Right cardiac atrium (tissue), 5 donors: ENCODE data around the gene GRPEL2. TPM values are rescaled to one million over a fixed set of nuclear protein-coding genes. Genes with fewer than 3 reads are reported as not detected.
A peak's percentile ranks its signal among the peaks of the same experiment; 100 is the strongest.

Source experiments
- ATAC-seq, 2 donors: fragments of 200-7000 bp; cut with Tn5 transposase; one replicate each; pipeline versions ENCODE4 v1.8.0 to v1.9.1; 2020; ENCODE audit warnings: moderate library complexity in 2 of 2, mild to moderate bottlenecking in 1 of 2
- DNase-seq, 3 donors: peaks; one replicate each; pipeline ENCODE4 v3.0.0-alpha.2; 2020
- H3K27ac ChIP-seq: one replicate; pipeline ENCODE4 v1.5.1; 2013; ENCODE audit warnings: mild to moderate bottlenecking, low read length, control low read depth, moderate library complexity
- H3K27me3 ChIP-seq: one replicate; pipeline ENCODE4 v1.6.1; 2013; ENCODE audit not compliant: control insufficient read depth, insufficient read depth
- H3K4me1 ChIP-seq: one replicate; pipeline ENCODE4 v1.6.1; 2013; ENCODE audit warnings: low read length; ENCODE audit not compliant: control insufficient read depth, insufficient read depth
- H3K4me3 ChIP-seq: one replicate; pipeline ENCODE4 v1.5.1; 2013; ENCODE audit warnings: low read length, control low read depth
- H3K9me3 ChIP-seq: one replicate; pipeline ENCODE4 v1.6.1; 2013; ENCODE audit warnings: low read length; ENCODE audit not compliant: control insufficient read depth
- WGBS: extraction: QIAGEN DNeasy Blood & Tissue Kit; methylation state at CpG from one replicate; pipeline ENCODE4 v1.1.7; 2013; 5-methylcytosine and 5-hydroxymethylcytosine counted together
- intact Hi-C, 4 donors: fragments of 100-400 bp; cut with DNase I; formaldehyde crosslinking; loops; one replicate each; pipeline versions ENCODE4 v1.11.0 to v1.14.0; 2022 to 2023
- polyA plus RNA-seq: library from polyadenylated mRNA; stranded (reverse); fragments of 200-250 nt; gene quantifications from one replicate; pipeline ENCODE4 v1.2.3, GENCODE V29; 2013
- total RNA-seq, 4 donors: library from RNA; stranded (reverse); fragmentation: NEBNext Ultra II Directional; extraction: Animal tissue kit (Norgen Biotek cat#: 25700); gene quantifications; one replicate each; pipeline ENCODE4 v1.2.1, GENCODE V29; 2021
- donor health status: healthy with polysubstance abuse.
- donor health status: DM: no; HTN: yes; CAD: no.
- donor health status: DM: no; HTN: no; CAD: no.
- donor health status: DM: no; HTN: yes; CAD: no; lungs with severe emphysema.
- donor health status: DM: yes; HTN: yes; CAD: no.

GRPEL2 gene
- total and polyA plus RNA-seq, 5 donors, result 4.8 to 11.3 (median 9.2) TPM

DNA sequence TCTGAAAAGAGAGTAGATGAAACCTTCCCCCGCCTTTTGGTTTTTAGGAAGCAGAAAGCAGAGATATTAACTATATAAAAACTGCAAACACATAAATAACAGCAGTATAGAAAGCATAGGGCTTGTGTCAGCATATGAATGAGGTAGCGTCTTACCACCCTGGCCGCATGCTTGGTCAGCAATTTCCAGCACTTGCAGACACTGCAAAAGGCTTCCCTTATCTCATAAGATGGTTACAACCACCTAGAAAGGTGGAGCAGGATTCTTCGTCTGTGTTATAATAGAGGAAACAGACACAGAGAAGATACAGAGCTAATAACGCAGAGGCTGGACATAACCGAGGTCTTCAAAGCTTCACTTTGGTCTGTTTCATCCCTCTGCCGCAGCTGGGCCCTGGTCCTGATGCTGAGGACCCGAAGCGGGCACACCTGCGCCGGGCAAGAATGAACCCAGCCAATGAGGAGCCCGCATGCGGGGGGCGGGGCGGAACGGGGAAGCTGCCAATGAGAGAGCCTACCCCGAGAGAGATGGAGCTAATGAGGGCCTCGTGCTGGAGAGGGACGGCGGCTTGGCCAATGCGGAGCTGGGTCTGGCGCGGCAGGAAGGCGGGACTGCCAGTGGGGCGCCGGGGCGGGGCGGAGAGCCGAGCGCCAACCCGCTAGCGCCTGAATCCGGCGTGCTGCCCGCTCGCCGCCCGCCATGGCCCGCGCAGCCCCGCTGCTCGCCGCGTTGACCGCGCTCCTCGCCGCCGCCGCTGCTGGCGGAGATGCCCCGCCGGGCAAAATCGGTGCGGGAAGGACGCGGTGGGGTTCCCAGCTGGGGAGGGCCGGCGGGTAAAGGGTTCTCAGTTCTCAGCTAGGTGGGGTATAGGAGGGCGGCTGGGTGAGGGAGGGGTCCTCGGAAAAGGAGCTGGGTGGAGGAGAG is 12.3 kb downstream of the GRPEL2 start, which contains the start of gene PCYOX1L:
TSS of gene PCYOX1L (plus strand) at position 677 of the 924 bp plus-strand sequence. CDS start at position 700, 23 bp downstream.
- no peaks in the 10 kb centered on the region for H3K4me1 ChIP-seq
- H3K4me3 ChIP-seq, result peak within 1 kb of the TSS; percentile 46
- peak; percentile 99 for ATAC-seq
- WGBS, result 2% methylated on average over 61 of the region's 61 CpGs
- no peaks in the 10 kb centered on the region for H3K27me3 ChIP-seq
- H3K27ac ChIP-seq, result peak within 1 kb of the TSS; percentile 44
- intact Hi-C loops, result no loop called here
- DNase-seq, result peak; percentile 97 to 99 (median 98)
- no peaks in the 10 kb centered on the region for H3K9me3 ChIP-seq

DNA sequence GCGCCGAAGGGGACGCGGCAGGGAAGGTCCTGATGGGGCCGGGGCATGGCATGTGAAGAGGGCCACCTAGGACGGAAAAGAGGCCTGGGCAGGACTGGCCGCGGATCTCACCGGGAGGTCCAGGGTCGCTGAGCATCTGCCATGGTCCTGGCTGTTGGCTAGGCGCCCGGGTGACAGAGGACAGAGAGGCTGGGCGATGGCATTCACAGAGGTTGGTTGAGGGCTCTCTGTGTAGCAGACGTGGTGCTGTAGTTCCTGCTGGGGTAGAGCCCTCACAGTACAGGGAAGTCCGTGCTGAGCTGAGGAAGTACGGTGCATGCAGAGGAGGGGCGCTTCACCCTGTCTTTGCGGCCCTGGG is 13.0 kb downstream of the GRPEL2 start:
- ATAC-seq (peak; percentile 55 to 66), DNase-seq (peak; percentile 53 to 82 (median 80))
- intact Hi-C loops, result no loop called here
- Histone ChIP-seq H3K4me1 (no peaks in the 10 kb centered on the region), H3K27me3 (no peaks in the 10 kb centered on the region), H3K27ac (peak overlapping the region; percentile 44), H3K4me3 (peak overlapping the region; percentile 46), H3K9me3 (no peaks in the 10 kb centered on the region)
- WGBS, result under 1% methylated on average over 18 of the region's 18 CpGs

DNA sequence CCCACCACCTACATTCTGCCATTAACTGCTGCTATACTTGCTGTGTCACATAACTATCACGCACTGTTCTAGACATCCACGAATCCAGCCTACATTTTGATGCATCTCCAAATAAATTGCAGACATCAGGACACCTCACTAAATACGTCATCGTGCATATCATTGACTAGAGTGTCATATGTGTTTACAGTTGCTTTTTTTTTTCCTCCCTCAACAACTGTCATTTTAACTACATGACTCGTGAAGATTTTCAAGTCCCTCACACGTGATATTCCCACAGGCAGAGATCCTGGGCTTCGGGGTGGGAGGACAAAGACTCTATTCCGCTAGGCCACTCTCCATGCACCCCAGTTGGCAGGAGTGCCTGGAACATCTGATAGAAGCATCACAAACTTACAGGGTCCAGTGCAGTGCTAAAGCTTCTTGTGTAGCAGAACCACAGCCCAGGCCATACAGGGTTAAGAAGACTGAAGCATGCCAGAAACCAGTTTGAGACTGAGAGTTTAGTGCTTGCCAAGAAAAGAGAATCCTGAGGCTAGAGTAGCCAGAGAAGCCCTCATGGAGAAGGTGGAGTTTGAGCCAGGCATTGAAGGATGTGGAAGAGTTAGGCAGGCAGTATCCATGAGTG is 13.7 kb downstream of the GRPEL2 start:
- no peaks in the 10 kb centered on the region for H3K4me1 ChIP-seq
- WGBS, result 67% methylated on average over 8 of the region's 8 CpGs
- no peak for ATAC-seq
- H3K27me3 ChIP-seq, result no peaks in the 10 kb centered on the region
- H3K27ac ChIP-seq, result no peak overlapping the region
- intact Hi-C loops, result no loop called here
- H3K9me3 ChIP-seq, result no peaks in the 10 kb centered on the region
- no peak overlapping the region for H3K4me3 ChIP-seq
- no peak for DNase-seq

DNA sequence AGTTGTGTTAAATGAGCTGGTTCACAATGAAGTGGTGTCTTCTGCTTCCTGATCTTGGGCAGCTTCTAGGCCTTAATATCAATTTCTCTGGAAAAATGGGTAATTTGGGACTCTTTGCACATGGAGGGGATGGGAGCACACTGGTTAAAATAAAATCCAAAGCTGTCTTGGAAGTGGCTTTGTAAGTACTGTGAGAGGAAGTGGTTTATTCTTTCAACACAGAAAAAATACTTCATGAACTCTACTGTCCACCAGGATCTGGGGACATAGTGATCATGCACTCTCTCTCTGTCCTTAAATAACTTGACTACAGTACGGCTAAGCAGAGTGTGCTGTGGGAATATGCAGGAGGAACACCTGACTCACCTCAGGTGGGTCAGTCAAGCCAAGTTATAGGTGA is 15.0 kb downstream of the GRPEL2 start:
- no peak overlapping the region for H3K27ac ChIP-seq
- H3K9me3 ChIP-seq, result no peaks in the 10 kb centered on the region
- H3K4me3 ChIP-seq, result no peak overlapping the region
- WGBS, result 86% methylated on average over 1 of the region's 1 CpG
- ATAC-seq (no peak), DNase-seq (no peak)
- no peaks in the 10 kb centered on the region for H3K27me3 ChIP-seq
- H3K4me1 ChIP-seq, result no peaks in the 10 kb centered on the region
- intact Hi-C loops, result loop anchor here in 2 of 4 donors (10.0 kb wide), 1 partner anchor 95 kb away; no protein-coding TSS in a partner anchor

DNA sequence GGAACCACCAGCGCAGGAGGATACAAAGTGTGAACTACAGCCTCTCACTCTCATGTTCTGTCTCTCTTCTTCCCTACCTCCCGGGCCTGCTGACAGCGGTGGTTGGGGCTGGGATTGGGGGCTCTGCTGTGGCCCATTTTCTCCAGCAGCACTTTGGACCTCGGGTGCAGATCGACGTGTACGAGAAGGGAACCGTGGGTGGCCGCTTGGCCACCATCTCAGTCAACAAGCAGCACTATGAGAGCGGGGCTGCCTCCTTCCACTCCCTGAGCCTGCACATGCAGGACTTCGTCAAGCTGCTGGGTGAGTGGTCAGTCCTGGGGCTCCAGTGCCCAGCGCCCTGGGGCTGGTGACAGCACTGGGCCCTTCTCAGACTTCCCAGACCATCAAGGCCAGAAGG is 17.2 kb downstream of the GRPEL2 start:
- Histone ChIP-seq H3K27me3 (no peaks in the 10 kb centered on the region), H3K4me1 (no peaks in the 10 kb centered on the region), H3K4me3 (no peak overlapping the region), H3K9me3 (no peaks in the 10 kb centered on the region), H3K27ac (no peak overlapping the region)
- ATAC-seq, result no peak
- 88% methylated on average over 12 of the region's 12 CpGs for WGBS
- intact Hi-C loops, result loop anchor here in 2 of 4 donors (10.0 kb wide), 1 partner anchor 98 kb away; no protein-coding TSS in a partner anchor
- DNase-seq, result no peak

DNA sequence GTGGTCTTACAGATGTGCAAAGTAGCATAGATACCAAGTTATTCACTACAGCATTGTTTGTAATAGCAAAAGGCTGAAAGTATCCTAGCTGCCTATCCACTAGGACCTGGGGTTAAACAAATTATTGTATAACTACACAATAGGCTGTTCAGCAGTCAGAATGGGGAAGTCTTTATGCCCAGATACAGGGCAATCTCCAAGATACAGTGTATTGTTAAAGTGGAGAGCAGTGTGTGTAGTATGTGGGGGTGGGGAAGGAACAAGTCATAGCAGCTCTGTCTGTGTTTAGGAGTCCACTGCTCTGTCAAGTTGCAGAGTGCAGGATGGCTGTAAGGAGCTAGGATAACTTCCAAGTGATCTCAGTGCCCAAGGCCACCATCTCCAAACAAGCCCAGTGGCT is 18.1 kb downstream of the GRPEL2 start:
- Histone ChIP-seq H3K27me3 (no peaks in the 10 kb centered on the region), H3K4me1 (no peaks in the 10 kb centered on the region), H3K9me3 (no peaks in the 10 kb centered on the region), H3K4me3 (no peak overlapping the region), H3K27ac (no peak overlapping the region)
- no peak for DNase-seq
- intact Hi-C loops, result loop anchor here in 2 of 4 donors (10.0 kb wide), 1 partner anchor 99 kb away; no protein-coding TSS in a partner anchor
- ATAC-seq, result no peak

DNA sequence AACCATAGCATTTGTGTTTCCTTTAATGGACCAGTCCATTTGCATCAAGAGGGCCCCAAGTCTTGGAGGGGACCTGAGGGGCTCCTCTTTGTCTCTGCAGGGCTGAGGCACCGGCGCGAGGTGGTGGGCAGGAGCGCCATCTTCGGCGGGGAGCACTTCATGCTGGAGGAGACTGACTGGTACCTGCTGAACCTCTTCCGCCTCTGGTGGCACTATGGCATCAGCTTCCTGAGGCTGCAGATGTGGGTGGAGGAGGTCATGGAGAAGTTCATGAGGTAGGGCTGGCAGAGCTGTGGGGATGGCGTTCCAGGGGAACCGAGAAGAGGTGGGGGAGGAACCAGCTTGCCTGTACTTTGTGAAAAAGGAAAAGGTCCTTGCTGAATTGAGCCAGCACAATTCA is 18.6 kb downstream of the GRPEL2 start:
- H3K9me3 ChIP-seq, result no peaks in the 10 kb centered on the region
- no peak overlapping the region for H3K27ac ChIP-seq
- H3K4me1 ChIP-seq, result no peaks in the 10 kb centered on the region
- H3K27me3 ChIP-seq, result no peaks in the 10 kb centered on the region
- ATAC-seq, result no peak
- WGBS, result 92% methylated on average over 9 of the region's 9 CpGs
- DNase-seq, result no peak
- H3K4me3 ChIP-seq, result no peak overlapping the region
- intact Hi-C loops, result loop anchor here in 2 of 4 donors (10.0 kb wide), 1 partner anchor 99 kb away; no protein-coding TSS in a partner anchor

DNA sequence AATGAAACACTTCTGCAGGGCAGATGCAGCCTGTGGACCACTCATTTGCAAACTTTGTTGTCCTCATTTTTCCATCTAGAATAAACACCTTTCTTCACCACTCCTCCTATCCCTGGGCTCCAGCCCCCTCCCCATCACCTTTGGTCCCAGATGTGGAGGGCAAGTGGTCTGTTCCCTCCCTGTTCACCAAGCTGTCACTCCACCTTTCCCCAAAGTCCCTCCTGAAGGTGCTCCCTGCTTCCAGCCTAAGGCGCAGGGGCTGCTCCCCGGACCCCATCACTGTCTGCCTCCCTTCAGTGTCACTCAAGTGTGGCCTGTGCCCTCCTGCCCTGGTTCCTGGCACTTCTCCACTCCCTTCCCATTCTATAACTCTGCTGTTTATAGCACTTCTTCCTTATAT is 19.4 kb downstream of the GRPEL2 start:
- H3K4me3 ChIP-seq, result no peak overlapping the region
- H3K4me1 ChIP-seq, result no peaks in the 10 kb centered on the region
- no peaks in the 10 kb centered on the region for H3K27me3 ChIP-seq
- ATAC-seq (no peak), DNase-seq (no peak)
- 92% methylated on average over 2 of the region's 2 CpGs for WGBS
- no peaks in the 10 kb centered on the region for H3K9me3 ChIP-seq
- no peak overlapping the region for H3K27ac ChIP-seq
- intact Hi-C loops, result loop anchor here (5.0 to 10.0 kb wide), 5 partner anchors 47 to 203 kb away; no protein-coding TSS in a partner anchor

DNA sequence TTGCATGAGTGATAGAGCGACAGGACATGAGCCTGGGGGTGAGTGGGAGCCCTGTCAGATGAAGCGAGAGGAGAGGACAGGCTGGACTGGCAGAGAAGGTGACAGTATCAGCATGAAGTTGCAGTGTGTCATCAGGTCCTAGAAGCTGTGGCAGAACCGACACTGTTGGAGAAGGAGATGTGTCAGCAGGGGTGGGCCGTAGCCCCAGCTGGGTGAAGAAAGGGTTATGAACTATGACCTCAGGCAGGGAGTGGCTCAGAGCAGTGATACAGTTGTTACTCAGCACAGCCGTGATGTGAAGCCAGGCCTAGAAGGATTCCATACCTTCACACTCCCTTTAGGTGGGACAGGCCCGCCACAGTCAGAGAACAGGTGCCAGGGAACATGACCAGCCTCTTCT is 20.1 kb downstream of the GRPEL2 start:
- DNase-seq, result no peak
- Histone ChIP-seq H3K9me3 (no peaks in the 10 kb centered on the region), H3K4me1 (no peaks in the 10 kb centered on the region), H3K27me3 (no peaks in the 10 kb centered on the region), H3K4me3 (no peak overlapping the region), H3K27ac (no peak overlapping the region)
- WGBS, result 90% methylated on average over 6 of the region's 6 CpGs
- intact Hi-C loops, result loop anchor here (5.0 to 10.0 kb wide), 5 partner anchors 48 to 202 kb away; no protein-coding TSS in a partner anchor
- ATAC-seq, result no peak

DNA sequence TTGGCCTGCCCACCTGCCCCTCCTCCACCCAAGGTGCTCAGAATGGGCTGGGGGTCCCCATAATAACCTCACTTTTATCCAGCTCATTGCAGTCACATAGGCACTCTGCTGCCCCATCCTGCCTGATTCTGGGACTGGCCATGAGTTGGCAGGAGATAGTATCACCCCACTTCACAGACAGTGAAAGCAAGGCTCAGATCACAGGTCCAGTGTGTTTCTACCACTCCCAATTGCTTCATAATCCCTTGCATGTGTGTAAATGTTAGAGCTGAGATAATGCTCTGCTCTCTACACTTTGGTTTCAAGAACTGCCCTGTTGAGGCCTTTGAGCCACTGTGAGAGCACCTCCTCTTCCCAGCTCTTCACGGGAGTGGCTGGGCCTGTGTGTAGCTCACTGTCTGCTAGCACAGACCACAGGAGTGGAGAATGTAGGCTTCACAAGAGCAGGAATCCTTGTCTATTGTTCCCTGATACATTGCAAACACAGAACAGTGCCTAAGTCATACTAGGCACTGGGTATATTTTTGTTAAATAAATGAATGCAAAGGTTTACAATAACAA is 20.9 kb downstream of the GRPEL2 start:
- H3K9me3 ChIP-seq, result no peaks in the 10 kb centered on the region
- intact Hi-C loops, result loop anchor here (5.0 to 10.0 kb wide), 5 partner anchors 49 to 201 kb away; no protein-coding TSS in a partner anchor
- WGBS, result 77% methylated on average over 1 of the region's 1 CpG
- ATAC-seq (no peak), DNase-seq (no peak)
- H3K4me3 ChIP-seq, result no peak overlapping the region
- H3K27me3 ChIP-seq, result no peaks in the 10 kb centered on the region
- H3K27ac ChIP-seq, result no peak overlapping the region
- H3K4me1 ChIP-seq, result no peaks in the 10 kb centered on the region
